Adrenal gland (tissue), 12 donors: Measurements from ENCODE around the gene SNRPD1. TPM values are rescaled to one million over a fixed set of nuclear protein-coding genes. Genes with fewer than 3 reads are reported as not detected.
"Not testable (repeated sequence)": the region's sequence is repeated elsewhere in the genome, so short reads cannot be mapped to it uniquely, and the experiment has no call there.

Experiments used
- DNase-seq, 7 donors: peaks; one replicate each; pipeline ENCODE4 v3.0.0-alpha.2; 2019 to 2020
- H3K27ac ChIP-seq, 5 donors: fragments of 200-600 bp; sonication (generic) in 4 of 5; 1 replicate in 3 of 5; 2 replicates in 2 of 5; pipeline versions ENCODE4 v1.5.1 to v1.8.0; 2016 to 2020; ENCODE audit warnings: mild to moderate bottlenecking in 1 of 5
- H3K27me3 ChIP-seq: fragments of 200-600 bp; 2 replicates; pipeline ENCODE4 v1.8.0; 2021
- H3K36me3 ChIP-seq, 2 donors: fragments of 200-600 bp; replicated peaks in 1 of 2; 1 replicate in 1 of 2; 2 replicates in 1 of 2; pipeline versions ENCODE4 v1.5.1 to v1.8.0; 2018 to 2022
- H3K4me1 ChIP-seq, 2 donors: fragments of 200-600 bp; replicated peaks in 1 of 2; 1 replicate in 1 of 2; 2 replicates in 1 of 2; pipeline versions ENCODE4 v1.5.1 to v1.8.0; 2018 to 2021
- H3K4me3 ChIP-seq, 4 donors: fragments of 200-600 bp; sonication (generic) in 3 of 4; one replicate each; pipeline ENCODE4 v1.5.1; 2016 to 2018
- H3K9me3 ChIP-seq, 3 donors: fragments of 200-600 bp; sonication (generic) in 1 of 3; replicated peaks in 1 of 3; 1 replicate in 2 of 3; 2 replicates in 1 of 3; pipeline versions ENCODE4 v1.5.1 to v1.8.0; 2016 to 2021
- POLR2A ChIP-seq, 2 donors: fragments of 450-650 bp; IDR thresholded peaks; one replicate each; pipeline ENCODE4 v1.6.1; 2017; ENCODE audit warnings: antibody characterized with exemption in 2 of 2, mild to moderate bottlenecking in 2 of 2, moderate library complexity in 1 of 2
- WGBS, 4 donors: extraction: QIAGEN DNeasy Blood & Tissue Kit in 2 of 4; methylation state at CpG; one replicate each; pipeline versions ENCODE4 v1.1.5 to v1.1.7; 2013 to 2017; 5-methylcytosine and 5-hydroxymethylcytosine counted together
- intact Hi-C, 2 donors: fragments of 100-400 bp; cut with DNase I; formaldehyde crosslinking; loops; one replicate each; pipeline versions ENCODE4 v1.14.1 to v1.15.0; 2022 to 2023
- polyA plus RNA-seq, 3 donors: library from polyadenylated mRNA; stranded (reverse); fragments of 200-250 nt in 2 of 3; fragments of 350-450 nt in 1 of 3; fragmentation: Illumina TruSeq in 1 of 3; extraction: RNeasy Lipid Tissue Mini Kit (QIAGEN cat#74804) in 1 of 3; gene quantifications; one replicate each; pipeline ENCODE4 v1.2.3, GENCODE V29; 2013 to 2014
- total RNA-seq, 9 donors: library from RNA; depleted of rRNA in 4 of 9; stranded (reverse); fragments of >200 nt in 4 of 9; fragments of 120-200 nt in 1 of 9; fragmentation: NEBNext Ultra II Directional in 1 of 9; extraction: Animal tissue kit (Norgen Biotek cat#: 25700) in 1 of 9; gene quantifications; one replicate each; pipeline versions ENCODE4 v1.1.0 to v1.2.4, GENCODE V29; 2013 to 2023
- TF ChIP-seq, protein P1 (sequence below), 6 experiments: fragments of 450-650 bp in 4 of 6; fragments of 200-600 bp in 2 of 6; sonication (generic) in 1 of 6; IDR thresholded peaks; 1 replicate in 5 of 6; 2 replicates in 1 of 6; pipeline versions ENCODE4 v1.5.1 to v1.8.0; 2016 to 2021; ENCODE audit warnings: antibody characterized with exemption in 6 of 6, mild to moderate bottlenecking in 2 of 6, moderate library complexity in 1 of 6
- donor health status: healthy with polysubstance abuse.
- donor health status: Bipolar disorder and iron deficiency.
- donor health status: DM: yes; HTN: yes; CAD: no.
- donor health status: DM: no; HTN: no; CAD: no.
- donor health status: DM: no; HTN: no; CAD: no.
- donor health status: DM: yes; HTN: yes; CAD: no.

SNRPD1 gene
- total and polyA plus RNA-seq, 12 donors, result 2.6 to 104 (median 18.6) TPM

- Histone ChIP-seq H3K27me3 (no peaks in the 10 kb centered on the region), H3K27ac (no peak overlapping the region), H3K4me1 (no peaks in the 10 kb centered on the region), H3K4me3 (no peak overlapping the region), H3K36me3 (no peaks in the 10 kb centered on the region), H3K9me3 (no peaks in the 10 kb centered on the region)
- no peak for DNase-seq
- no peak for TF ChIP-seq POLR2A (IDR thresholded peaks at IDR 0.05)
- TF ChIP-seq, protein P1, sequence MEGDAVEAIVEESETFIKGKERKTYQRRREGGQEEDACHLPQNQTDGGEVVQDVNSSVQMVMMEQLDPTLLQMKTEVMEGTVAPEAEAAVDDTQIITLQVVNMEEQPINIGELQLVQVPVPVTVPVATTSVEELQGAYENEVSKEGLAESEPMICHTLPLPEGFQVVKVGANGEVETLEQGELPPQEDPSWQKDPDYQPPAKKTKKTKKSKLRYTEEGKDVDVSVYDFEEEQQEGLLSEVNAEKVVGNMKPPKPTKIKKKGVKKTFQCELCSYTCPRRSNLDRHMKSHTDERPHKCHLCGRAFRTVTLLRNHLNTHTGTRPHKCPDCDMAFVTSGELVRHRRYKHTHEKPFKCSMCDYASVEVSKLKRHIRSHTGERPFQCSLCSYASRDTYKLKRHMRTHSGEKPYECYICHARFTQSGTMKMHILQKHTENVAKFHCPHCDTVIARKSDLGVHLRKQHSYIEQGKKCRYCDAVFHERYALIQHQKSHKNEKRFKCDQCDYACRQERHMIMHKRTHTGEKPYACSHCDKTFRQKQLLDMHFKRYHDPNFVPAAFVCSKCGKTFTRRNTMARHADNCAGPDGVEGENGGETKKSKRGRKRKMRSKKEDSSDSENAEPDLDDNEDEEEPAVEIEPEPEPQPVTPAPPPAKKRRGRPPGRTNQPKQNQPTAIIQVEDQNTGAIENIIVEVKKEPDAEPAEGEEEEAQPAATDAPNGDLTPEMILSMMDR (IDR thresholded peaks at IDR 0.05), result no peak
- intact Hi-C loops, result no loop called here
- WGBS, 4 donors, result 80 to 94% (median 91%) methylated on average over 5 of the region's 5 CpGs
These were observed 27.7 kb upstream of the SNRPD1 start for GRCh38 chr18:21584391-21584790.

GRCh38 chr18:21592361-21592760 lies 19.8 kb upstream of the SNRPD1 start:
- H3K9me3 ChIP-seq, DNase-seq, H3K4me1 ChIP-seq, intact Hi-C loops, H3K27ac ChIP-seq, H3K36me3 ChIP-seq, H3K4me3 ChIP-seq, H3K27me3 ChIP-seq: not testable (repeated sequence)
- 99 to 100% methylated on average over 10 to 16 of the region's 33 CpGs; no CpG with 5 or more reads in 2 of the 4 donors for WGBS, 4 donors

GRCh38 chr18:21593540-21594257 lies 18.4 kb upstream of the SNRPD1 start:
- H3K9me3 ChIP-seq, result no peaks in the 10 kb centered on the region
- no peak overlapping the region for H3K27ac ChIP-seq
- 89 to 99% (median 92%) methylated on average over 3 to 7 of the region's 7 CpGs for WGBS, 4 donors
- no peak for TF ChIP-seq POLR2A (IDR thresholded peaks at IDR 0.05)
- TF ChIP-seq, protein P1 (IDR thresholded peaks at IDR 0.05), result no peak
- H3K4me1 ChIP-seq, result no peaks in the 10 kb centered on the region
- H3K27me3 ChIP-seq, result no peaks in the 10 kb centered on the region
- H3K4me3 ChIP-seq, result no peak overlapping the region
- no peaks in the 10 kb centered on the region for H3K36me3 ChIP-seq
- intact Hi-C loops, result no loop called here
- DNase-seq, result no peak

DNA sequence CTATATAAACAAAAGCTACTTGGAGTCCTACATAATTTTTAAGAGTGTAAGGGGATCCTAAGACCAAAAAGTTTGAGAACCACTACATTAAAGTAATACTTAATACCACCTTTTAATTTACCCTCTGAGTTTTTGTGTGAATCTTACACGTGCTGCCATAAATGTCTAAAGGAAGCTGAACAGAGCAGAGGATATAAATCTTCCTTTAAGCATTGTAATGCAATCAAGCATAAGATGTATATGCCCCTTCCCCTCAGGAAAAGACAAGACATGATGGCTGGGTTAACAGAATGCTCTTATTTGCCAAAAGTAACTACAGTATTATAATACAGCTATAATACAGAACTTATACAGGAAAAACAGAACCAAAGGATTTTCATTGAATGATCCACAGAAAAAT lies 14.5 kb upstream of the SNRPD1 start:
- DNase-seq, result no peak
- intact Hi-C loops, result no loop called here
- no peak overlapping the region for H3K27ac ChIP-seq
- WGBS, 4 donors, result 60 to 79% (median 66%) methylated on average over 1 of the region's 1 CpG
- H3K36me3 ChIP-seq, result no peaks in the 10 kb centered on the region
- no peak overlapping the region for H3K4me3 ChIP-seq
- no peaks in the 10 kb centered on the region for H3K27me3 ChIP-seq
- TF ChIP-seq, protein P1 (IDR thresholded peaks at IDR 0.05), result no peak
- TF ChIP-seq POLR2A (IDR thresholded peaks at IDR 0.05), result no peak
- H3K4me1 ChIP-seq, result peaks cover 9% of the 10 kb centered on the region in 2 donors
- no peaks in the 10 kb centered on the region for H3K9me3 ChIP-seq
